GM19324 (cell line): ENCODE results near the gene KLF13.

ENCODE experiments used
- ATAC-seq: cut with Tn5 transposase; IDR thresholded peaks from one replicate; pipeline ENCODE4 v1.9.1; 2021; ENCODE audit warnings: mild to moderate bottlenecking, moderate library complexity; ENCODE audit not compliant: unreplicated experiment, low FRiP score

Gene KLF13

GRCh38 chr15:31397851-31398661 is 71.4 kb downstream of the KLF13 start:
- no peak for ATAC-seq

- ATAC-seq, result no peak
These were observed 72.2 kb downstream of the KLF13 start for GRCh38 chr15:31398677-31399301.

- no peak for ATAC-seq
These were observed 73.0 kb downstream of the KLF13 start for GRCh38 chr15:31399544-31400171.

- no peak for ATAC-seq
These were observed 73.7 kb downstream of the KLF13 start for GRCh38 chr15:31400222-31400927.

- ATAC-seq, result no peak
These were observed 74.6 kb downstream of the KLF13 start for GRCh38 chr15:31401282-31401681.

GRCh38 chr15:31402003-31402402 is 75.4 kb downstream of the KLF13 start:
- no peak for ATAC-seq

- ATAC-seq, result no peak
These were observed 75.9 kb downstream of the KLF13 start for GRCh38 chr15:31402511-31403056.

- no peak for ATAC-seq
These were observed 76.5 kb downstream of the KLF13 start for GRCh38 chr15:31403096-31403495.

- ATAC-seq, result no peak
These were observed 77.0 kb downstream of the KLF13 start for GRCh38 chr15:31403606-31404005.

- no peak for ATAC-seq
These were observed 77.7 kb downstream of the KLF13 start for GRCh38 chr15:31404345-31404744.

- ATAC-seq, result no peak
These were observed 78.7 kb downstream of the KLF13 start for GRCh38 chr15:31405200-31405920.

- ATAC-seq, result no peak
These were observed 80.7 kb downstream of the KLF13 start for GRCh38 chr15:31407376-31407775.

- ATAC-seq, result no peak
These were observed 81.2 kb downstream of the KLF13 start for GRCh38 chr15:31407851-31408250.

- ATAC-seq, result no peak
These were observed 82.1 kb downstream of the KLF13 start for GRCh38 chr15:31408724-31409123.

GRCh38 chr15:31409171-31409570 is 82.5 kb downstream of the KLF13 start:
- ATAC-seq, result no peak

- ATAC-seq, result no peak
These were observed 86.2 kb downstream of the KLF13 start for GRCh38 chr15:31412824-31413223.

GRCh38 chr15:31415201-31415600 is 88.6 kb downstream of the KLF13 start:
- no peak for ATAC-seq

GRCh38 chr15:31419820-31420219 is 93.2 kb downstream of the KLF13 start:
- ATAC-seq, result no peak

GRCh38 chr15:31427411-31427810 is 100.8 kb downstream of the KLF13 start:
- no peak for ATAC-seq
